Calu3 (cell line): Measurements from ENCODE around the gene VPS52. TPM values are rescaled to one million over a fixed set of nuclear protein-coding genes. Genes with fewer than 3 reads are reported as not detected.
A peak's percentile ranks its signal among the peaks of the same experiment; 100 is the strongest.

Experiments used
- BruUV-seq: library from RNA; stranded (reverse); fragments of 400-500 nt; replicated peaks from 2 replicates; lab custom pipeline; 2021; lab: Mats Ljungman, UMichigan
- CTCF ChIA-PET: fragments of 300-600 bp; sonication (Branson Sonifier 250); formaldehyde crosslinking; loops from one replicate; lab custom pipeline; 2022; ENCODE audit warnings: antibody characterized with exemption; lab: Charles Lee
- DNase-seq: peaks from one replicate; pipeline ENCODE4 v3.0.0; 2022
- H3K27ac Mint-ChIP-seq: one replicate; pipeline ENCODE4 v1.8.0; 2022; ENCODE audit warnings: mixed read lengths; ENCODE audit not compliant: unreplicated experiment
- H3K27me3 Mint-ChIP-seq: one replicate; pipeline ENCODE4 v1.8.0; 2022; ENCODE audit warnings: mixed read lengths; ENCODE audit not compliant: unreplicated experiment
- H3K36me3 Mint-ChIP-seq: one replicate; pipeline ENCODE4 v1.8.0; 2022; ENCODE audit warnings: mild to moderate bottlenecking, moderate library complexity, mixed read lengths; ENCODE audit not compliant: insufficient read depth, unreplicated experiment
- H3K4me1 Mint-ChIP-seq: one replicate; pipeline ENCODE4 v1.8.0; 2022; ENCODE audit warnings: mild to moderate bottlenecking, low read depth, mixed read lengths; ENCODE audit not compliant: unreplicated experiment
- H3K4me3 Mint-ChIP-seq: one replicate; pipeline ENCODE4 v1.8.0; 2022; ENCODE audit warnings: mild to moderate bottlenecking, low read depth, moderate library complexity, mixed read lengths; ENCODE audit not compliant: unreplicated experiment
- H3K9me3 Mint-ChIP-seq: one replicate; pipeline ENCODE4 v1.8.0; 2022; ENCODE audit warnings: low read depth, mixed read lengths; ENCODE audit not compliant: unreplicated experiment
- intact Hi-C: fragments of 100-400 bp; cut with micrococcal nuclease; formaldehyde crosslinking; loops from one replicate; pipeline ENCODE4 v1.10.0; 2022; ENCODE audit not compliant: unreplicated experiment
- total RNA-seq: library from RNA; stranded (reverse); gene quantifications from 2 replicates; pipeline ENCODE4 v1.2.3, GENCODE V29; 2022
- TF ChIP-seq, protein P1 (sequence below): fragments of 200-600 bp; IDR thresholded peaks from one replicate; pipeline ENCODE4 v1.8.0; 2022; ENCODE audit warnings: antibody characterized with exemption; ENCODE audit not compliant: unreplicated experiment

The VPS52 gene
- total RNA-seq, 1 experiment from 2014 or later = 99.7 TPM

- Mint-ChIP-seq H3K4me1 (peaks cover 70% of the 10 kb centered on the region), H3K4me3 (peak overlapping the region; percentile 98), H3K27ac (peak overlapping the region; percentile 78), H3K9me3 (no peaks in the 10 kb centered on the region), H3K27me3 (no peaks in the 10 kb centered on the region), H3K36me3 (peaks cover 97% of the 10 kb centered on the region)
- DNase-seq = no peak
- TF ChIP-seq, protein P1, sequence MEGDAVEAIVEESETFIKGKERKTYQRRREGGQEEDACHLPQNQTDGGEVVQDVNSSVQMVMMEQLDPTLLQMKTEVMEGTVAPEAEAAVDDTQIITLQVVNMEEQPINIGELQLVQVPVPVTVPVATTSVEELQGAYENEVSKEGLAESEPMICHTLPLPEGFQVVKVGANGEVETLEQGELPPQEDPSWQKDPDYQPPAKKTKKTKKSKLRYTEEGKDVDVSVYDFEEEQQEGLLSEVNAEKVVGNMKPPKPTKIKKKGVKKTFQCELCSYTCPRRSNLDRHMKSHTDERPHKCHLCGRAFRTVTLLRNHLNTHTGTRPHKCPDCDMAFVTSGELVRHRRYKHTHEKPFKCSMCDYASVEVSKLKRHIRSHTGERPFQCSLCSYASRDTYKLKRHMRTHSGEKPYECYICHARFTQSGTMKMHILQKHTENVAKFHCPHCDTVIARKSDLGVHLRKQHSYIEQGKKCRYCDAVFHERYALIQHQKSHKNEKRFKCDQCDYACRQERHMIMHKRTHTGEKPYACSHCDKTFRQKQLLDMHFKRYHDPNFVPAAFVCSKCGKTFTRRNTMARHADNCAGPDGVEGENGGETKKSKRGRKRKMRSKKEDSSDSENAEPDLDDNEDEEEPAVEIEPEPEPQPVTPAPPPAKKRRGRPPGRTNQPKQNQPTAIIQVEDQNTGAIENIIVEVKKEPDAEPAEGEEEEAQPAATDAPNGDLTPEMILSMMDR = no peak
- intact Hi-C loops = loop anchor here (5.0 kb wide), 1 partner anchor 75 kb away; the partner anchor contains the start of gene KIFC1
- CTCF ChIA-PET = interaction anchor here (0.6 to 2.4 kb wide), 5 partner anchors 56 to 507 kb away, joined by 3 to 10 read pairs (median 3); partner anchors contain the start of gene BAK1
- no TSS peak for BruUV-seq
These were observed 45.1 kb upstream of the VPS52 start for GRCh38 chr6:33316603-33317418.

DNA sequence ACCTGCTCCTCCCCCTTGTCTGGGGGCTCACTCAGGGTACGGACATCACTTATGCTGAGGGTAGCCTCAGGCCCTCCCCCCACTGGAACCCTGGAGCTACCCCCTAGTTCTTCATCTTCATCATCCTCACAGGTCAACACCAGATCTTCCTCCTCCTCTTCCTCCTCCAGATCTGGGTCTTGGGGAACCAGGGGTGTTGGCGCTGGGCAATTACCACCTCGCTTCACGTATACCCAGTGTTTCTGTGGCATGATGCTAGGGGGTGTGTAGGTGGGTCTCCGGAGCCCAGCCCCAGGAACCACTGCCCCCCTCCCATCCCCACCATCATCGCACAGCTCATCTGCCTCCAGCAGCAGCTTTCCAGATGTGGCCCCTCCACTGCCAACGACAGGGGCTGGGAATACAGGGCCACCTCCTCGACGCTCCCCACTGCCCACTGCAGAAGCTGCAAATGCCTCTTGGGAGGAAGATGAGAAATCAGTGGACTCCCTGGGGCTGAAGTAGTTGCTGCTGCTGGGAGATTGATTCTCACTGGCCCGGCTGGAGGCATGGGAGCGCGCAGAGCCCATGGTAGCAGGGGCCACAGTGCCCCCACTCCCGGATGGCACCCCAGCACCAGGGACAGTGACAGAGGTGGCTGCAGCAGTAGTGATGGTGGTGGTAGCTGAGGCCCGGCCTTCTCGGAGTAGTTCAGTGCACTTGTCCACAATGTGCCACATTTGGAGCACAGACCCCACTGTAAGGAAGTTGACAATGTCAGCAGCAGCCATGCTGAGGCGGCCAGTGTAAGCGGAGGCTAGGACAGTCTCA, 44.3 kb upstream of the VPS52 start:
- intact Hi-C loops = loop anchor here (5.0 kb wide), 1 partner anchor 76 kb away; the partner anchor contains the start of gene KIFC1
- Mint-ChIP-seq H3K36me3 (peaks cover 98% of the 10 kb centered on the region), H3K9me3 (no peaks in the 10 kb centered on the region), H3K27me3 (no peaks in the 10 kb centered on the region), H3K4me3 (peak overlapping the region; percentile 98), H3K4me1 (peaks cover 65% of the 10 kb centered on the region), H3K27ac (peak overlapping the region; percentile 97)
- DNase-seq = no peak
- BruUV-seq = no TSS peak
- TF ChIP-seq, protein P1 = no peak
- CTCF ChIA-PET = no interaction called here

DNA sequence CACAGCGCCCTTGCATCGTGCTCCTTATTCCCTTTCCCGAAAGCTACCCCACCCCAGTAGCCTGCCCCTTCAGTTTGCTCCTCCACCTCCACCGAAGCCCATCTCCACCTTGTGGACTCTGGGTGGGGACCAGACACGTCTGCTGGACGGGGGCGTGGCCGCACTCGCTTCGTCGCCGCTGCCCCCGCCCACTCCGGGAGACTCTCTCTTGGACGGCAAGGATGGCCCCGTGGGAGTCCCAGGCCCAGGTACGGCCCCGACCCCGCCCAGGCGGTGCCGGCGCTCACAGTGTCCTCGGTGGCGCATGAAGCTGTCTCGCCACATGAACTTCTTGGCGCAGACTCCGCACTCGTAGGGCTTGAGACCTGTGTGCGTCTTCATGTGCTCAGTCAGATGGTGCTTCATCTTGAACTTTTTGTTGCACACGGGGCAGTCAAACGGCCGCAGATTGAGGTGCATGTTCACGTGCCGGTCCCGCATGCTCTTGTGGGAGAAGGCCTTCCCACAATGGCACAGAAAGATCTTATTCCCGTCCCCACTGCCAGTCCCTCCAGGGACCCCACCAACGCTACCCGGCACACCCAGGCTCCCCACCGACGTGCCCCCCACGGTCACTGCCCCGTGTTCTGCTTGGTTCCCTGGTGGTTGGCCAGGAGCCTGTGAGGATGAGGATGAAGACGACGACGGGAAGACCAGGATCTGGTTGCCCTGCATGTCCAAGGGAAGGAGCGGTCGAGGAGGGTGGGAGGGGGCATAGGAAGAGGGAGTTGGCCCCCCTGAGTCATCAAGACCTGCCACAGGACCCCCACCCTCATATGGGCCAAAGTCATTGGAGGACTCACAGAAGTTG, 43.5 kb upstream of the VPS52 start:
- H3K27ac Mint-ChIP-seq = peak overlapping the region; percentile 97
- BruUV-seq = no TSS peak
- peak; percentile 81 for DNase-seq
- H3K4me1 Mint-ChIP-seq = peaks cover 57% of the 10 kb centered on the region
- peaks cover 98% of the 10 kb centered on the region for H3K36me3 Mint-ChIP-seq
- TF ChIP-seq, protein P1 = no peak
- peak overlapping the region; percentile 98 for H3K4me3 Mint-ChIP-seq
- intact Hi-C loops = loop anchor here (5.0 kb wide), 1 partner anchor 77 kb away; the partner anchor contains the start of gene KIFC1
- H3K9me3 Mint-ChIP-seq = no peaks in the 10 kb centered on the region
- H3K27me3 Mint-ChIP-seq = no peaks in the 10 kb centered on the region
- CTCF ChIA-PET = interaction anchor here (0.6 kb wide), 1 partner anchor 96 kb away, joined by 5 read pairs; the partner anchor contains the start of gene PHF1
